HG02678 (cell line): Measurements from ENCODE around the gene FMN2.

ENCODE experiments used
- ATAC-seq: cut with Tn5 transposase; IDR thresholded peaks from one replicate; pipeline ENCODE4 v1.9.1; 2021; ENCODE audit warnings: mild to moderate bottlenecking, moderate library complexity; ENCODE audit not compliant: unreplicated experiment

The FMN2 gene

DNA sequence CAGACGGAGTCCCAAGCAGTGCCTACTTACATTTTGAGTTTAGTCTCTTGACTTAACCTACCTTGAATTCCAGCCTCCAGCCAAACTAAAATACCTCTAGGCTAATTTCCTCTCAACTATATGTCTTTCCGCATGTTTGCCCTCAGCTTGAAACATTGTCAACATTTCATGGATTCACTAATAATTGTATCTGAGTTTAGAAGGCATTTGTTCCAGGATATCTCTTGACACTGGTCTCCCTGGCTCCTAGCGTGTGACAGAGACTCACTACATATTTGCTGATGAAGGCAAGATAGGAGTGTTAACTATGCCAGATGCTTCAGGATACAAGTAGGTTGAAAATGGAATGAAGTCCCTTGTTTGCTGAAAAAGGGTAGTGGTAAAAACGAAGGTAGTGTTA, 384.1 kb downstream of the FMN2 start:
- no peak for ATAC-seq

DNA sequence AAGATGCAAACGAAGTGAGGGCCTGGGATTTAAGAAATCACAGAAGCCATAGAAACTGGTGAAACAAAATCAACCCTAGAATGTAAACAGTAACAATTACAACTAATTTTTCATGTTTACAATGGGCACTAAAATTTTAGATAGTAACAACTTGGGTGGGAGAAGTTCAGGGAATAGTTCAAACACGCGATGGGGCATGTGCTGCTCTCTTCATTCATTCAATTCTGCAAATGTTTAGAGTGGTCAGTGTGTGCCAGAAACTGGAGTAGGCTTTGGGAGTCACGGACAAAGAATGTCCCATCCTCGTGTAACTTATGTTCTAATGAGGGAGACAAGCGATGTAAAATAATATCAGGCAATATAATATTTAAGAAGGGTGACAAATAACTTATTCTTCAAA, 386.9 kb downstream of the FMN2 start:
- no peak for ATAC-seq

DNA sequence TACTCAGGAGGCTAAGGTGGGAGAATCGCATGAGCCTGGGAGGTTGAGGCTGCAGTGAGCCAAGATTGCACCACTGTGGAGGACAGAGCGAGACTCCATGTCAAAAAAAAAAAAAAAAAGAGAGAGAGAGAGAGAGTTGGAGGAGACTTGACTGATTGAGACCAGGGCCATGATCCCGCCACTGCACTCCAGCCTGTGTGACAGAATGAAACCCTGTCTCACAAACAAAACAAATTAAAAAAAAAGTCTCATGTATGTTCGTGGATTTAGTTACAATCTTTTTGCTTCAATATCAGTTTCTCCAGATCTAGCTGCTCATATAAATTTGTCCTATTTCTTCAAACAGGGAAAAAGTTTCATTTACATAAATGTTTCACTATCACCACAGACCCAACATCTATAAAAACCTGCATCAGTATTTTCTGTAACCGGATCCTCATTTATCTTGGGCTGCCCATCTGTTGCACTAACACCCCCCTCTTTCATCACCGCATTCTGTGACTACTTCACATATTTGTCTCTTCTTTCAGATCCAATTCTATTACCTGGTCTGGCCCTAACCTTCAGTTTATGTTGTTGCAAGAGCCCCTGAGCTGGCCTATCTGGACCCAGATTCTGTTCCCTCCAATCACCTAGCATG, 393.2 kb downstream of the FMN2 start:
- no peak for ATAC-seq

DNA sequence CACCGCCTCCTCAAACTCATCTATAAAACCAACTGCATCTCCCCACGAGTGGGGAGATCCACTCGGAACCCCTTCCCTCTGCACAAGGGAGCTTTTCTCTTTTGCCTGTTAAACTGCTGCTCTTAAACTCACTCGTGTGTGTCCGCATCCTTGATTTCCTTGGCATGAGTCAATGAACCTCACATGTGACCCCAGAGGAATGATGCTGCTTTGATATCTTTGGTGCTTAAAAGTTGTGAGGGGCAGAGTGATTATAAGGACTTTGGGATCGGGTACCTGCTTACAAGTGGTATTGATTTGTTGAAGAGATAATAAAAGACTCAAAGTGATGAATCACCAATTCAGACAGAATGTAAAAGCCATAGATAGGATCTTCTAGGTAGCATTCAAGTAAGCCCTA, 394.9 kb downstream of the FMN2 start:
- no peak for ATAC-seq

DNA sequence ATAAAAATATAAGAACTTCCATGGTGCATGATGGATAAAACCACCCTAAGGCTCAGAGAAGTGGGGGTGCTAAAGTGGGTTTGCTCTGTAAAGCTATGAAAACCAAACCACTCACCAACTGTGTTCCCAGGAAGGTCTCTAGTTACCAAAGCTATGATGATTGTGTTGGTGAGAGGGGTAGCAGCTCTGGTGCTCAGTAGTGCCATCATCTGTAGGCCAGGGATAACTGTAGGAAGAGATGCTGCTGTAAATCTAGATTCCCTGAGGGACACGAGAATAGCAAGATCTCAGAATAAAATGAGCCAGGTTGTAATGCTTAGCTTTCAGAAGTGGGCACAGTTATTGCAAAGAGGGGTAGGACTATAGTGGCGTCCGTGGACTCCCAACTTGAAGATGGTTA, 395.8 kb downstream of the FMN2 start:
- ATAC-seq: no peak

DNA sequence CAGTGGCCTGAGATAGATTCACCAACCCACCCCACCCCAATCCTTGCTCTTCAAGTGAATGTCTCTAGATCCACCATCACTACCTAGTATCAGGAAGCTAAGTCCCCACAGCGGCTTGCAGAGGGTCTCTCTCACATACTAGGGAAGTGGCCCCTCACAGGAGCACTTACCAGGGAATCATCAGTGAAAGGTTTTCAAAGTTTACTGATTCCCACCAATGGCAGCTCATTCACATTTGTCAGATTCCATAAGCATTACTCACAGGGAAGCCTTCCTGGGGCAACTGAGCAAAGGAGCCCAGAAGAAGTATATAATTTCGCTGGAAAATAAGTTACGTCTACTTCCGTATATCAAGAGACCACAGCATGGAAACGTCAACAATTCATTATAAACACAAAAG, 399.5 kb downstream of the FMN2 start:
- no peak for ATAC-seq

DNA sequence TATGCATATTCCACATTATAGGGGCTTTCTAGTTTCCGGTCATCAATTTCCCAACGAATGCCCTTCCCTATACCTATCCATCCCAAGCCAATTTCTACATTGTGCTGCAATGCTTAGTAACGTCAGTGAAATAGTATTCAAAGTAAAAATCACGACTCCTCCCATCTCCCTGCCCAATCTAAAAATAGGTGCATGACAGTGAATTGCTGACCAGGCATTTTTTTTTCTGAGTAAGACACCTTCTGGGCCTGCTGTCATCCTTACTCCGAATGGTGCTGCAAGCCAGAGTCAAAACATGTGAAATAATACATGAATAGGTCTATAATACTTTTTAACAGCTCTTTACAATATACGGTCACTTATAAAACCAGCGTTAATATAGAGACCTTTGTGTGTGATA, 400.1 kb downstream of the FMN2 start:
- ATAC-seq: no peak

DNA sequence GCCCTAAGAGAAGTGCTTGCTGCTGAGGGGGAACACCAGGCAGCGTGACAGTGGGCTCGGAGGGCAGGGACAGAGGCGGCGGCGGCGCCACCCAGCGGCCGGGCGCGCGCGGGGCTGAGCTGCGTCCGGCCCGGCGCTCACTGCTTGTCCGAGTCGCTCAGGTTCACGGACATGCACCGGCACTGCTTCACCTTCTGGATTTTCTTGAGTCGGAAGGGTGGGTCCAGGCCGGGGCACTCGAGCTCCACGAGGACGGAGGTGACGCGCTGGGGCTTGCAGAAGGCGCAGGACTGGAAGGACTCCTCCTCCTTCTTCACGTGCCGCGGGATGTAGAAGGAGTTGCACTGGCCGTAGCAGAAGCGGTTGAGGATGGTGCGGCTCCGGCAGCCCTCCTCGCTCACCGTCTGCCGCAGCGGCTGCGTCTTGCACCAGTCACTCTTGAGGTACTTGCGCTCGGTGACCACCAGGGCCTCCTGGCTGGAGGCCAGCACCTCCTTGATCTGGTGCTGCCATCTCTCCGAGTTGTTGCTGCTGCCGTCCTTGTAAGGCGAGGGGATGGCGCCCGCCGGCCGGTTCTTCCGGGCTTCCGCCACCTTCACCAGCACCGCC, 401.3 kb downstream of the FMN2 start:
- ATAC-seq: no peak

DNA sequence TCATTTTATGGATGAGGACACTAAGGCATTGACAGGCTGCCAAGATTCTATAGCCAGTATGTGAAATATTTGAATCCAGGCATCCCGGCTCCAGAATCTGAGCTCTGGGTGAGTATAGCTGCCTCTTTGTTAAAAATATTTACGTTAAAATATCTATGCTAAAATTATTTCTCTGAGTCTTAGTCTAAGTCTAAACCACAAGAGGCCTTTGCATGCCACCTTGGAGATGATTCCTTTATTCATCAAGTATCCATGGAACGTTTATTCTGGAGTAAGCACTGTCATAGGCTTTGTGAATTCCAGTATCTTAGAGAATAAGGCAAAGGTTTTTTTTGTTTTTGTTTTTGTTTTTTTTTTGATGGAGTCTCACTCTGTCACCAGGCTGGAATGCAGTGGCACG, 403.9 kb downstream of the FMN2 start:
- no peak for ATAC-seq

DNA sequence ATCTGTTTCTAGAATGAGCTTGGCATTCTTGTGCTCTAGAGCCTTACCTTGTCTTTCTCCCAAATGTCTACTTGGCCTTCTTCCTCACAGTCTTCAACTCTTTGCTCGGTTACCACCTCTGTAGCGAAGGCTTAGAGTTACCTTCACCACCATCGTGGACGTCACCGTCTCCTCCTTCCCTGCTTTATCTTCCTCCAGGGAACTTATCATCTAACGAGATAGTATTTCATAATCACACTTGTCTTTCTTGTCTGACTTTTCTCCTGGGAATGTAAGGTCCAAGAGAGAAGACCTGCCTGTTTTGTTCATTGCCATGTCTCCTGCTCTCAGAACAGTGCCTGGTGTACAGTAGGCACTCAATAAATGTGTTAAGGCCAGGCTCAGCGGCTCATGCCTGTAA, 404.7 kb downstream of the FMN2 start:
- ATAC-seq: no peak

DNA sequence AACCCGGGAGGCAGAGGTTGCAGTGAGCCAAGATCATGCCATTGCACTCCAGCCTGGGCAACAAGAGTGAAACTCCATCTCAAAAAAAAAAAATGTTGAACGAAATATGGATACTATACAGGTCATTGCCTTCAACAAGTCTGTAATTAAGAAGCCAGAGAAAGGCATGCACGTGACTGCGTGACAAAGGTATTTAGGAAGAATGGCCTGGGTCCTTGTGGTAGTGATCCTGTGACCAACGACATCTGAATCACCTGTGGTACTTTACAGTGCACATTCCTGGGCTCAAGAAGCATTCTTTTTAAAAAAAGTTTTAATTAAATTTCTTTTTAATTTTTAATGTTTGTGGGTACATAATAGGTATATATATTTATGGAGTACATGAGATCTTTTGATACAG, 405.3 kb downstream of the FMN2 start:
- ATAC-seq: no peak

DNA sequence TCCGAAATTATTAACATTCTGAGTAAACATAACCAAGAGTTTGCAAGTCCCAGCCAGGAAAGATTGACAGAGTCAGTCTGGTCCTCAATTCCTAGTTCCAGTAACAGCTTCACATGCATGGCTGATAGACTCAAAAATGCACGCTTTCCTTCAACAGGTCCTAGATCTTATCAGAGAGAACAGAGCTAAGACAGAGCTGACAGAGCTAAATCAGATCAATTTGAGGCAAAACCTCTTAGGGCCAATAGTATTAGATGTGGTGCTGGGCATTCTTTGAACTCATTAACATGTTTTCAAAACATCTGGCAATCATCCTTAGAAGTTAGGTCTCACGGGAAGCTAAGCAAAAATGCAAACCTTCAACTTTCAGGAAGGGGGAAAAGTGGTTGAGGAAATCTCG, 406.2 kb downstream of the FMN2 start:
- ATAC-seq: no peak

DNA sequence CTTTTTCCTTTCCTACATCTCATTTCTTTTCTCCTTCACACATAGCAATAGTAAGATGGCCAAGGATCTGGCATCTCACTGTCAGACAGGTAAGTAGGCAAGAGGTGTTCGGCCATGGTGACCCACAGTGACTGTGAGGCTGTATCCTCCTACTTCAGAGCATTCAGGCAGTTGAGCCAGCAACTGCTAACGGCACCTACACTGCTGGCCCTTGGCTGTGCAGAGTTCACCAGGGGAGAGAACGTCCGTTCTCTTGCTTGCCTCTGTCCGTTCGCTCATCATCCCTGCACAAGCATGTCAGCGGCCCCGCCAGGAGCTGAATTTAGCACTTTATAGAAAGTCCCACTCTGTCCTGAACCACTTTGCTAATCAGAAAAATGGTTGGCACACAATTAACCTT, 406.7 kb downstream of the FMN2 start:
- ATAC-seq: no peak

DNA sequence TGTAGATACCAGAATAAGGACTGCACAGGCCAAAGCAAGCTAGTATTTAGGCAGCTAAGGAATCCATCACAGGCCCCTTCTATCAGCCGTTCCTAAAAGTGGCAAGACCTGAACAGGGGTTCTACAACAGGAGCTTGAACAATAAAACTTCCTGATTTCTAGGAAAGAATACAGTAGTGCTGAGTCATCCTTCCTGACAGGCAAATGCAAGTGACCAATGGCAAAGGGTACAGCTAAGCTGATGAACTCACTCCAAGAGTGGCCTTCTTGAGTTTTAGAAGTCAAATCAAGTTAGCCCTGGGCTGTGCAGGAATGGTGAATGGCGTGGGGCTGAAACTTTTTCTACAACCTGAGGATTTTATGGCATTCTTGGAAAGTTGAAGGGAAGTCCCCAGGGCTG, 407.3 kb downstream of the FMN2 start:
- ATAC-seq: no peak

DNA sequence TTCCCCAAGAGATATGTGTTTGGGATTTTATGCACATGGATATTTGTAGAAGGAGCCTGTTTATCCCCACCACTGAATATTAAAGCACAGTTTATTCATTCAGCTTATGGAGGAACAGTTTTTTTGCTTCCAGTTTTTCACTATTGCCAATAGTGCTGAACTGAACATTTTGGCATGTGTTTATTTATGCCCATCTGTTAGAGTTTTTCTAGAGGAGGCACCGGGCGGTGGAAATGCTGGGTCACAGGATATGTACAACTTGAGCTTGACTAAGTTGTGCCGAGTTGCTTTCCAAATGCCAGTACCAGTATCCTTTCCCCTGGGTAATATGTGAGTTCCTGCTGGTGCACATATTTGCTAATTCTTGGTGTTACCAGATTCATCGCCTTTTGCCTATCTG, 409.0 kb downstream of the FMN2 start:
- ATAC-seq: no peak

DNA sequence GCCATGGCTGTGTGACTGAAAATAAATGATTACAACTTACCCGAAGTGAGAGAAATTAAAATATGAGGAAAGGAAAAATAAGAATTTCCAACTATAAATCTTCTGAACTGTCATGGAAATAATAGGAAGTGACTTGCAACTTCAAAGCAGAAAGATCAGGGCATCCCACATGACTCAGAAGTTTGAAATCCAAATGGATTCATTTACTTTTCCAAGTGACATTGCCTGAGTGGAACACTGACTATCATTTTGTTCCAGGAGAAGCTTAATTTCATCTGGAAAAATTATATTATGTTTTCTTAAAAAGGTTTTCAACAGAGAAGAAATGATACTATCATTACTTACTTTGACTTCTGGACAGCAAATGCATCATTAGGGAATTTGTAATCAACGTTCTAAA, 409.4 kb downstream of the FMN2 start:
- no peak for ATAC-seq

DNA sequence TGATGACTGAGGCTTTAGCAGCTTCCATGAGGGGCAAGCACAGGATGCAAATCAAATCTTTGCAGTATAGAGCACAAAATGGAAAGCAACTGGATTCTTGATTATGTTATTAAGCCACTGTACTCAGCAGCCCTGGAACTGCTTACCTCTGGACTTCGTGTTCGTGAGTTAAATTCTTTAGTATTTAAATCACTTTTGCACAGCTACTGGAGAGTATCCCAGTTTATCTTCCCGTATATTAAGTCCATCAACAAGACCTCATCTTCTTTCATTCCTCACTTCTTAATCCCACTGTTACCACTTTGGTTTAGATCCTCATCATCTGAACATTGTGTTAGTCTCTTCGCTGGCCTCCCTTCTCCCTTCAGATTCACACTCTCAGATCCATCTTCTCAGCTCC, 411.4 kb downstream of the FMN2 start:
- ATAC-seq: no peak

DNA sequence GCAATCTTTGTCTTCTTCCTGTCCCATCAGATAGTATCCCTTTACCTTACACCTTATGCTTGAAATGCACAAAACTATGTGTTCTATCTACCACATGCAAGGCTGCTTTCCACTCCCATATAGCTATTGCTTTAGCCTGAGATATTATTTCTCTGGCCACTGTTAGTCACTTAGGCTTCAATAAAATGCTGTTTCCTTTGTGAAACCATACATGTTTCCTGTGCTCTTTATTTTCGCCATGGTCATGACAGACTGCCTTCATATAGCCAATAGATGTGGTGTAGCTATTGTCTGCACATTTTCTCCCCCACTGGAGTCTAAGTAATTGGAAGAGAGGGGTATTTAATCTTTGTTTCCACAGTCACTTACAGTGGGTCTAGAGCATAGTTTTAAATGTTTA, 411.9 kb downstream of the FMN2 start:
- no peak for ATAC-seq

DNA sequence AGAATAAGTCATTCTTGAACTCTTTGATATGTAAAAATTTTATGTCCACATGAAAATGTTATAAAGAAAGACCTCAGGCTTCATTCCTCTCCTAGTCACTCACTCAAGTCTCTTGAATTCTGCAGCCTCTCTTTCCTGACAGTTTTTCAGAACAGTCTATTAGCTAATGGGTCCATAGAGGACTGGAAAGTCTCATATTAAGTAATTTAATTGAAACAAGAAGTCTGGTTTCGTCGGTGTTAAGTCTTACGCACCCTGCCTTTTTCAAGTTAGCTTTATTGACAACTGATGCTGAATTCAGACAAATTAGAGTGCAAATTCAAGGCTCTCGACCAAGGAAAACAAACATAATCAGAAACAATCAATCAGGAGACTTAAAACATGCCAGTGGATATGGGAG, 414.5 kb downstream of the FMN2 start:
- ATAC-seq: no peak

DNA sequence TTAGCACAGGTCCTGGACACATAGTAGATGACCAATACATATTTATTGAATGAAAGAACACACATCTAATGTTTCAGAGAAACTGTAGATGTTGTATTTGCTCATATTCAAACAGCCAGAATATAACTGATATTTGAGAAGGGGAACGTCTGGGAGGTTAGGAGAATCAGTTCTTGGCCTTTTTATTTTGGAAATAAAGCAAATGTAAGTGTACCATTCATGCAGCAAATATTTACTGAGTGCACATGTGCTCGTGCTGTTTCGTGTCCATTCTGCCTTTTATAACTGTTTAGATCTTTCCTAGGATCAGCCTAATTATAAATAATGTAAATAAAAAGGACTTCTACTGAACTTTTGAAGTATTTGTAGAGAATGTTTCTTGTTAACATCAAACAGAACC, 416.5 kb downstream of the FMN2 start:
- no peak for ATAC-seq

DNA sequence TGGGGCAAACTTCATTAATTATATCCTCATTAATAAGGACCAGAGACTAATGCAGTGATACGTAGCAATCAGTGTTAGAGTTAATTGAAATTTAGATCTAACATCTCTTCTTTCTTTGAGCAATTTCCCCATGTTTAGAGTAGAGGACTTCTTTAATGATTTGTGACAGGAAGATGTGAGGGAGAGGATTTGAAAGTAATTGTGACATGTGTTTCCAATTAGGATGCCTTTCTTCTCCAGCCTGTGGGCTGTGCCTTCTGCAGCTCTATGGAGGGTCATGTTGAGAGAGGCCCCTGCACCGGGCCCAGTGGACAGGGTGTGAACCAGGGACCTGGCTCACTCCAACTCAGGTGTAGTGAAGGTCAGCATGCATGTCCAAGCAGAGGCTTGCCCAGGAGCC, 417.3 kb downstream of the FMN2 start:
- ATAC-seq: no peak

DNA sequence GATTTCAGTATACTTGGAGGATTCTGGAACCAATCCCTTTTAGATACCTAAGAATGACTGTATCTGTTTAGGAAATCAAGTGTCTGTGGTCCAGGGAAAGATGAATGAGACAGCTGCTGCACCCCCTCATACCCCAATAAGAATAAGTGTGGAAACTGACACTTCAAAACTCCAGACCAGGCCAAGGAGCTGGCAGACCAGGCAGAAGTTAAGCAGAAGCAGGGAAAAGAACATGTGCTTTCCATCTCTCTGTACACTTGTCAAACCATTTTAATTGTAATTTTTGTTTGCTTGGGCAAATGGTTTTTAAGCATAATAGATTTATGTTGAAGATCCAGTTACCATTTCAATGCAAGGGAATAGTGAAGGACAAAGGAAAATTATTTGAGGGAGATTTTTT, 420.1 kb downstream of the FMN2 start:
- ATAC-seq: no peak

DNA sequence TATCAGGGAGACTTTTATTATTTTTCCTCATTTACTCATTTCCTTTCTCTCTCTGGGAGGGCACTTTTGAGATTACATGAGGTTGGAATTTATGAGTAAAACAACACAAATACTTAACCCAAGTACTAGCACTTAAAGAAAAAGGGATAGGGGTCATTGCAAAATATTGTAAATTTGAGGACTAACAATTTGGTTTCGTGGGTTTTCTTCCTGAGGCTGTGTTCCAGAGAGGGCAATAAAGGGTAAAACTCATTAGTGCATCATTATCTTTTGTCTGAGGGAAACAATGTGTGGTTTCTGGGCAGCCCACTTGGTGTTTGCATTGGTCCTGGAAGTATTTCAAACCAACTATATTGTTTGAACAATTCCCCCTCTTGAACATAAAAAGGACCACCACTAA, 423.8 kb downstream of the FMN2 start:
- ATAC-seq: no peak
